Brain pericyte (primary cell): Measurements from ENCODE around the gene MAGT1.
"Not testable (repeated sequence)": the region's sequence is repeated elsewhere in the genome, so short reads cannot be mapped to it uniquely, and the experiment has no call there.

Source experiments
- DNase-seq: peaks from one replicate; pipeline ENCODE4 v3.0.0-alpha.2; 2012; ENCODE audit warnings: low read depth, low spot score

Gene MAGT1

DNA sequence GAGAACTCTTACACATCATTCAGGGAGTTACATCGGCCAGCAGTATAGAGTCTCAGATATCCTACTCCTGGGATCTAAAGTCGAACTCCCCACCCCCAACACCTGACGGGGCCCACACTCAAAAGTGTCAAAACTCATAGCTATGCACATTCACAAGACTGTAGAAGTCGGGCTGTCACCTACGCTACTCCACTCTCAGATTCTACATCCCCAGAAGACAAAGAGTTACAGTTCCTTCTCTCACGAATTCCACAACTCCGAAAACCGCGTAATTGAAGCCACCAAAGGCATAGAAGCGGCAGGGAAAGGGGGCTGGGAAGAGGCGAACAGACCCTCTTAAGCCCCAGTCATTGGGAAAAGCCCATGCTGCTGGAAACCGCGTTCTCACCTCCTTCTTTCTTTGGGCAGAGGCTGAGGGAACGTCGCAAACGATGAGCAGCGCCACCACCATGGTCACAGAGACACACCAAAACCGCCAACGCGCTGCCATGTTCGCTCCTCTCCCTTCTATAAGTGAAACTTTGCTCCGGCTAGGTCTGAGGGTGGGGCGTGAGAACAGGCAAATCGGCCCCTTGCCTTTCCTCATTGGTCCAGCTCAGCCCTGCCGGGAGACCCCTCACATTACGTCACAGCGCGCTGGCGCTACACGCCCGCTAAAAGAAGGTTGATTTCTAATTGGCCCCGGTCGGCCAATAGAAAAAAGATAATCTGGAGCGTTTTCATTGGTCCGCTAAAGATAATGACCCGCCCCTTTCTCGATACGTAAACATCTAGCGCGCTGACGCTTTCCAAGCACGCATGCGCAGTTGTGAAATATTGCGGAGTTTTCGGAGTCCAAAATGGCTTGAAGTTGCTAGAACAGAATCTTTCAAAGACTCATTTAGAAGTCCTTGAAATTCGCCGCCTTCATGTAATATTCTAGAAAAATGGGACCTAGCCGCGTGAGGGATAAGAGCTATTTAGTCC lies at the start of gene MAGT1:
Gene MAGT1 (minus strand): TSS at position 515 of the 966 bp plus-strand sequence. CDS start 25 bp downstream, at position 490.
- peak; percentile 90 for DNase-seq

DNA sequence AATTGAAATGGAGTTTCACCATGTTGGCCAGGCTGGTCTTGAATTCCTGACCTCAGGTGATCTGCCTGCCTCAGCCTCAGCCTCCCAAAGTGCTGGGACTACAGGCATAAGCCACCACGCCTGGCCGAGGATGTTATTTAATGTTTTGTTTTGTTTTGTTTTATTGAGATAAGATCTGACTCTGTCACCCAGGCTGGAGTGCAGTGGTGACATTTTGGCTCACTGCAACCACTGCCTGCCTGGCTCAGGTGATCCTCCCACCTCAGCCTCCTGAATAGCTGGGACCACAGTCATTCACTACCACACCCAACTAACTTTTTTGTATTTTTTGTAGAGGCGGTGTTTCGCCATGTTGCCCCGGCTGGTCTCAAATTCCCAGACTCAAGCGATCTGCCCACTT lies 49.8 kb upstream of the MAGT1 start:
- DNase-seq: not testable (repeated sequence)

DNA sequence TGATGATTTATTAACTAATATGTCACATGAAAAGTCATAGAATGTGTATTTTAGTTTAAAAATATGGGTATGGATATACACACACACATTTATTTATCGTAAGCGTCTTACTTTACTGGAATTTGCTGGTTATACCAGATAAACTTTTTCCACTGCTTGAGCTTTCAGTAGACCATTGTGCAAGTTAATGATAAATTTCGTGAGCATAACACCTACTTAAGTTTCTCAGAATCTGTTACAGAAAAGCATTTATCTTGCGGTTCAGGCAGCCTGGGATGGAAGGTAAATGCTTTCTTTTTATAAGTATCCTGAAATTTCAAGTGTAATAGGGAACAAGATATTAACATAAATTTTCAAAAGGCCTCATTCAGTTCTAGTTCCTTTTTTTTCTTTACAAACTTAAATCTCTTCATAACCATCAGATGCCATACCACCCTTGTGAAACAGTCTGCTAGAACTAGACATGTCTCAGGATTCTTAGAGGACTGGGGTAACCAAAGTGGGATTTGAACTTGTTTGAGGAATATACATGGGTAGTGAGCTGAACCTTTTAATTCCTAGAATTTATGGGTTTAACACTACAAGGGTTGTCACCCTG lies 42.9 kb upstream of the MAGT1 start:
- no peak for DNase-seq

DNA sequence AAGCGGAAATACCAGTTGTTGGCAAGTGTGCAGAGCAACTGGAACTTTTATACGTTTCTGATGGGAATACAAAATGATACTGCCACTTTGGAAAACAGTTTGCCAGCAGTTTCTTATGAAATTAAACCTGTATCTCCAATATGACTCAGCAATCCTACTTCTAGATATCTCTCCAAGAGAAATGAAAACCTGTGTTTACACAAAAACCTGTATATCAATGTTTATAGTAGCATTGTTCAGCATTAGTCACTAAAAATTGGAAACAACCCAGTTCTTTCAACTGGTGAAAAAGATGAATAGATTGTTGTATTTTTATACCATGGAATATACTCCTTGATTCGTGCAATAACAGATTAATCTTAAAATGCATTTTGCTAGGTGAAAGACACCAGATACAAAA lies 42.1 kb upstream of the MAGT1 start:
- no peak for DNase-seq

DNA sequence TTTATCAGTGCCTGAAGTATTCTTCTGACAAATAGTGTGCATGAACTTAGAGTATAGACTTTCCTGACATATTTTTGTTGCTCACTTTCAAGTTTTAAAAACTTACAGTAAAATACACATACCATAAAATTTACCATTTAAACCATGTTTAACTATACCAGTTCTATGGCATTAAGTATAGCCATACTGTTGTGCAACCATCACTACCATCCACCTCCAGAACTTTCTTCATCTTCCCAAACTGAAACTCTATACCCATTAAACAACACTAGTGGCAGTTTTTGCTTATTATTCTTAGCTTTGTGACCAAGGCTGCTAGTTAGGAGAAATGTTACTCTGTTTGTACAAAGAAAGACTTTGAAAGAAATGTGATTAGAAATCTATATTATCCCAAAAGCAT lies 41.1 kb upstream of the MAGT1 start:
- DNase-seq: no peak

DNA sequence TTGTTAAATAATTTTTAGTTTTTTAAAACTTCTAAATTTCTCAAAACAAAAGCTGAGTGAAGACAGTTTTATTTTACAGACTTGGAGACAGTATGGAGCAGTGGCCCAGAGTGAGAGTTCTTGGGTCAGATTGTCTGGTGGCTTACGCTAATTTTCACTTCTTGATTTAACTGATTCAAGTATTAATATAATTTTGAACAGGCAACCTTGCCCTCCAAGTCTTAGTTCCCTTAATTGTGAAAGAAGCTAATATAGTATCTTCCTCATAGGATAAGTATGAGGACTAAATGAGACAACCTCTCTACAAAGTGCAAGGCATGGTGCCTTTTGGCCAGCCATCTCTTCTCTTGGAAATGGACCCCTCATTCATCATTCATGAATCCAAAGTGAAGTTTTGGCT lies 40.7 kb upstream of the MAGT1 start:
- DNase-seq: no peak

DNA sequence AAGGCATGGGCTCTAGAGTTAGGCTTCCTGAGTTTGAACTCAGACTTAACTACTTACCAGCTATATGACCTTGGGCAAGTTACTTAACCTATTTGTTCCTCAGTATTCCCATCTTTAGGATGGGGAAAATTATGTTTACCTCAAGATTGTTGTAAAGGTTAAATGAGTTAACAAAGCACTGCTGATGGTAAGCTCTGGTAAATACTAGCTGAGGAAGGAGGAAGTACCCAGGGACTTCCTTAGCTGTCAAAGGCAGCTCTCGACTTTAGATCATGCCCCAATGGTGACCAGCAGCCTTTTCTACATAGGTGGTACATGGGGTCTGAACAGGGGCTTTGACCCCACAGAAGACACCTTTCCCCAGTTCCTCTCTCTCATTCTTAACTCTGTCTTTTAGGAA lies 35.3 kb upstream of the MAGT1 start:
- no peak for DNase-seq

DNA sequence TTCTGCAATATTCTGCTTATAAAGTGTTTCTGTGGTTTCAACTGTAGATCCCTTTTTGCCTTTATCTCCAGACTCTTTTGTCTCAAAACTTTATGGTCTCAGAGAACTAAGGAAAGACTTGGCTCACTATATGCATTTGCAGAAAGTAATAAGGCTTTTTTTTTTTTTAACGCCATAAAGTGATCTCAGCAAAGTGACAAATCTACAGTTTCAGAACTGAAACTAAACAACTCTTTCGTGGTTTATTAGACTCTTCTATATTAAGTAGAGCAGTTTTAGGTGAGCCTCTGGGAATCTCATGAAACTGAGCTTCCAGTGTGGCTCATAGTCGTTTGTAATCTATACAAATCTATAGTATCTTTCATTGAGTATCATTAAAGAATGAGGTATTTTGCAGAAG lies 30.5 kb upstream of the MAGT1 start:
- DNase-seq: no peak

DNA sequence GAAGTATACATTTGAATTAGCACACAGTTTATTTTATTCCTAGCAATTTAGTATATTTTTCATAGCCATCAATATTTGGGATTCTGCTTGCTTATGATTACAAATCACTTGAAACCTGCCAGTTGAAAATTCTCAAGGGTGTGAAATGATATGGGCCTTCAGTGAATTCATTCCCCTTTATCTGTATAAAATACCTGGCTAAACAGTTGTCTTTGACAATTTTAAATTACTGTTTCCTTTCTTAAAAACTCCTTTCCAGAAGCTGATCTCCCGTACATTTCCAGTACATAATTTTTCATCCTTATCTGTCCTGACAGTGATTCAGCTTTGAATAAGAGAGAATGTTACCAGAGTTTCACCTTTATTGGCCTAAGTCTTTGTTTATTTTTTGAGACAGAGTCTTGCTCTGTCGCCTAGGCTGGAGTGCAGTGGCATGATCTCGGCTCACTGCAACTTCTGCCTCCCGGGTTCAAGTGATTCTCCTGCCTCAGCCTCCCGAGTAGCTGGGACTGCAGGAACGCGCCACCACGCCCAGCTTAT lies 29.2 kb upstream of the MAGT1 start:
- no peak for DNase-seq

DNA sequence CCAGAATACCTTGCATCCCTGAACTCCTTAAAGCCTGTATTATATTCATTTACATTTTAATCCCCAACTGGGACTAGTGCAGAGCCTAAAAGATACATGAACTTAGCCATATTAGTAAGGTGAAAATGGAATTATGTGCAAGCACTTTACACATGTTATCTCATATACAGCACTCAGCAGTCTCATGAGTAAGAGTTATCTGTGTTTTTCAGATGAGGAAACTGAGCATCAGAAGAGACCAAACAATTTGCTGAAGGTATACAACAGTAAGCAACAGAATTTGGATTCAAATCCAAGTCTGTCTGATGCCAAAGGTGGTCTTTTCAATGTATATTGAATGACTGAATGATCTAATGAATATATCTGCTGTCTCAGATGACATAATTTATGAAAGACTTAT lies 27.6 kb upstream of the MAGT1 start:
- no peak for DNase-seq

DNA sequence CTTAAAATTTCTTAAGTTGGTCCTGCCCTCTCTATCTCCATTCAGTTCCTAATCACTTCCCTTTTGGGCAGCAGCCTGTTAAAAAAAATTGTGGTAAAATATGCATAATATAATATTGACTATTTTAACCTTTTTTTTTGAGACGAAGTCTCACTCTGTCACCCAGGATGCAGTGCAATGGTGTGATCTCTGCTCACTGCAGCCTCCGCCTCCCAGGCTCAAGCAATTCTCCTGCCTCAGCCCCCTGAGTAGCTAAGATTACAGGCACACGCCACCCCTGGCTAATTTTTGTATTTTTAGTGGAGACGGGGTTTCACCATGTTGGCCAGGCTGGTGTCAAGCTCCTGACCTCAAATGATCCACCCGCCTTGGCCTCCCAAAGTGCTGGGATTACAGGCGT lies 24.1 kb upstream of the MAGT1 start:
- DNase-seq: not testable (repeated sequence)

DNA sequence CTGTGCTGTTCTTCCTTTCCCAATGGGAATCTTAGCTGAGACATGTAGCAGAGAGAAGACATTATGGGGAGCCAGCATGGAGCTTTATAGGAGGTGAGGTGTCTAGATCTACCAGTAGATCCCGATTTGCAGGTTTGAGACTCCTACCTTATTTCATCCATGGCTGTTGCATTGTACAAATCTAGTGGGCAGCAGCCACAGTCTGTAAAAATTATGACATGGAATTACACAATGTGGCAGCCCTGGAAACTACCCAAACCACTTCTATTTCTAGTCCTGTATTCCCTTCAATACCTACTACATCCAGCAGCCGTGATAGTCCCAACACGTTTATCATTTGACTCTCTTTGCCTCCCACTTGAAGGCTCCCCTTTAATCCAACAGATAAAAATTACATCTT lies 23.3 kb upstream of the MAGT1 start:
- DNase-seq: no peak

DNA sequence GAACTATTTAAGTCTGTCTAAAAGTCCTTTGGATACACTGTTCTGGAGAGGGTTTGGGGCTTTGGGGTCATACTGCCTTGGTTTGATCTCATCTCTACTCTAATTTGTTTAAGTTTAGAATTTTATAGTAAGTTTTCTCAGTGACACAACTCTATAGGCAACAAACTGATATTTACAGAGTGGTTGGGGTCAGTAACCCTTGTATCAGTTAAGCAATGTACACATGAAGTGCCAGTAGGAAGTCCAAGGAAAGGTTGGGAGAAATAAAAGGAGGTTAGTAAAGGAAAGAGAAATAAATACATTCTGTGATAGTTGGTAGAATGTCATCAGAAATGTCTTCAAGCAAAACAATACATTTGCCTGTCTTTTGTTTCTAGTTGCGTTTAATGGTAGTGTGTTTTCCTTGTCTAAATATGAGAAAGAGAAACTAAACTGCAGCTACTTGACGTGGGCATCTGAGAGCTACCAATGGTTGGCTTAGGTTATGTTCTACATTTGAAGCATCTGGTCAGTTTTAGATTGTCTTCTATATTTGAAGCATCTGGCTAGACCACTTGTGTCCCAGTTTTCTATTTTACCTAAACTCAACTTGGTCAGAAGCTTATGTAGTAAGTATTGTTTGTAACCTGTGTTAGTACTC lies 22.2 kb upstream of the MAGT1 start:
- no peak for DNase-seq

DNA sequence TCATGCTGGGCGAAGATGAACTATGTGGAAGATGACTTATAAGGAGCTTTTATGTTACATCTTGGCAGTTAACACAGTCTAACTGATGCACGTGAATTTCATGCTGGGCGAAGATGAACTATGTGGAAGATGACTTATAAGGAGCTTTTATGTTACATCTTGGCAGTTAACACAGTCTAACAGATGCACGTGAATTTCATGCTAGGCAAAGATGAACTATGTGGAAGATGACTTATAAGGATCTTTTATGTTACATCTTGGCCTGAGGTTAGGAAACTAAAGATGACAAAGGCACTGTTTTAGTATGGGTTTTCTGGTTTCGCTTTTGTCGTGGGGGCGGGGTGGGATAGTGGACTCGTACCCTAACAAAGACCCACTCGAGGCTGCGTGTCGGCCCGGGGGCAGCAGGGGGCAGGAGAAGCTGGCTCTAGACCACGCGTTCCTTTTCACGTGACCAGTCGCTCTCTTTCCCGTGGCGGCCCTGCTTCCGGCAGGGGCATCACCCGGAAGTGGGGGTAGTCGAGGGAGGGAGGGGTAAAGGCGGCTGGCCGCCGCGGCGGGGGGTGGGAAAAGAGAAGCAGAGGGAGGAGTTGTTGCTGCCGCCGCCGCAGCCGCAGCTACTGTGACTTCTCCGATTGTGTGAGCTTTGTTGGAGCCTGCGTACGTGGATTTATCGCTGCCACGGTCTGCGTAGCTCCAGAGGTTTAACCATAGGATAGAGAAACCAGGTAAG lies 15.0 kb upstream of the MAGT1 start, which contains the start of gene ATP7A:
Gene ATP7A (plus strand): TSS at position 586 of the 733 bp plus-strand sequence. CDS start 60,949 bp downstream, outside the sequence.
- peak; percentile 52 for DNase-seq

DNA sequence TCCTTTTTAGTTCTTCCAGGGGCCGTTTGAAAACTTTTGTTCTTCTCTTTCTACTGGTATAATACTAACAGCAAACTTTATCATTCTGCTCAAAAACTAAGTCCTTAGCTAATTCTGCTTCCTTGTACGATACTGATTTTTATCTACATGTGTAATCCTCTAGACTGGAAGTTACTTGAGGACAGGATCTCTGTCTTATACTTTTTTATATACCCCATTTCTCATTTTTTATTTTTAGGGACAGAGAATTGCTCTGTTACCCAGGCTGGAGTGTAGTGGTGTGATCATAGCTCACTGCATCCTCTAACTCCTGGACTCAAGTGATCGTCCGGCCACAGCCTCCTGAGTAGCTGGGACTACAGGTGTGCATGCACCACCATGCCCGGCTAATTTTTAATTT lies 6.3 kb upstream of the MAGT1 start:
- DNase-seq: no peak

DNA sequence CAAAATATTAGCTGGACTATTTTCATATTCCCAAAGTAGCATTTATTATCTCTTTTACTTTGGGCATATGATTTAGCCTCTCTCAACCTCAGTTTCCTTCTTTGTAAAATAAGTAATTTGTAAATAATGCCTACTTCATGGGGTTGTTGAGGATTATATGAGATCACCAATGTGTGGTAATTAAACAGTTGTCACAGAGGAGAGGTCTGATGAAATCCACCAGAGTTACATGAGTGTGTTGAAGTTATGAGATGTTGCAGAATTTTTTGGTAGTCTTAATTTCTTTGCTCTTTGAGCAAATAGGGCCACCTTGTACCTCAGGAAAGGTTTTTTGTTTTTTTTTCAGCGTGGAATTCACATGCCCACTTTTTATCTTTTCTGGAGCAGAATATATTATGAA lies 5.5 kb upstream of the MAGT1 start:
- no peak for DNase-seq

DNA sequence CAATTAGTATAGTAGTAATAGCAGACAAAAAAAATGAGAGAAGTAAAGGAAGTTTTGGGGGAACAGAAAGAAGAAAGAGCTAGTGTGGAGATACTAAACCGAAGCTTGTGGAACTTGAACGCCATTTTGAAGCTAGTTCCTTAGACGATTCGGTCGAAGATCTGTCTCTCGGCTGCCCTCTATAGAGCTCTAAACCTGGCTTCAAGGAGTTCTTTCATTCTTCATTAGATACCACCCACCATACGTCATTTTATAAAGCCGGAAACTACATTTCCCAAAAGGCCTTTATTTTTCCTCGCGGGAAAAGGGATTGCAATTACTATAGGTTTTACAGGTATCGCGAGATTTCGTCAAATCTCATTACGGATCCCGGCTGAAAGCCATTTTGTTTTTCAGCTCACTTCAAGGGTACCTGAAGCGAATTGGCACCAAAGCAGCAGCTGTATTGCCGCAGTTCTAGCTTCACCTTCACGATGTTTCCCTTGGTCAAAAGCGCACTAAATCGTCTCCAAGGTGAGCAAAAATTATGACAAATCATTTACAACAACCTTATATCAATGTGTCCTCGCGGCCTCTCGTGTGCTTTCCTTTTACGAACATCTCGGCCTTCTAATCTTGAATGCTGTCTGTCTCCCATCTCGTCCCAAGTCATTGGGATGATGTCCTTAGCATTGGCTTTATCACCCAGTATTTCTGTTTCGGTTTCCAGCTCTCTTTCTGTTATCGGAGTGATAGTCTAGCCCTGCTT lies 4.0 kb upstream of the MAGT1 start, which contains the start of gene COX7B:
Gene COX7B (plus strand): TSS at position 388 of the 748 bp plus-strand sequence. CDS start 86 bp downstream, at position 474.
- DNase-seq: peak; percentile 88

DNA sequence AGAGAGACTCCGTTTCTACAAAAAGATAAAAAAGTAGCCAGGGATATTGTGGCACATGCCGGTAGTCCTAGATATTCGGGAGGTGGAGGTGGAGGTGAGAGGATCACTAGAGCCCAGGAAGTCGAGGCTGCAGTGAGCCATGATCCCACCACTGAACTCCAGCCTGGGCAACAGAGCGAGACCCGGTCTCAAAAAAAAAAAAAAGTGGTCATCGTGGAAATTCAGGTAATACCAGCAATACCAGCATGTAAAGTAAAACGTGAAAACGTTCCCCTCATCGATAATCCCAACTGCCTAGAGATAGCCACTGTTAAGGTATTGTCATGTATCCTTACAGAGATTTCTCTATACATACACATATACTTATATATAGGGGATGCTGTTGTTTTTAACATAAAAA lies 1.5 kb downstream of the MAGT1 start:
- DNase-seq: no peak

DNA sequence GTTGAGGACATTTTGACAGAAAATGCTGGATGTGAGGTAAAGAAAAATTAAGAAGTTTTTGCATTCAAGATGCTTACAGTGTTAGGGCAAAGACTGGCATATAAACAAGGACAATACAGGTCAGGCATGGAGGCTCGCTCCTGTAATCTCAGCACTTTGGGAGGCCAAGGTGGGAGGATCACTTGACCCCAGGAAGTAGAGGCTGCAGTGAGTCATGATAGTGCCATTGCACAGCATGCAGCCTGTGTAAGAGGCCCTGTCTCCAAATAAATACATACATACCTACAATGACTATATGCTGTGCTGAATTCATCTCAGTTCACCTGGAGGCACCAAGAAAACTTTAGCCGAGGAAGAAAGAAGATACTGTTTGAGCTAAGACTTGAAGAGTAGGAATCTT lies 2.3 kb downstream of the MAGT1 start:
- no peak for DNase-seq

DNA sequence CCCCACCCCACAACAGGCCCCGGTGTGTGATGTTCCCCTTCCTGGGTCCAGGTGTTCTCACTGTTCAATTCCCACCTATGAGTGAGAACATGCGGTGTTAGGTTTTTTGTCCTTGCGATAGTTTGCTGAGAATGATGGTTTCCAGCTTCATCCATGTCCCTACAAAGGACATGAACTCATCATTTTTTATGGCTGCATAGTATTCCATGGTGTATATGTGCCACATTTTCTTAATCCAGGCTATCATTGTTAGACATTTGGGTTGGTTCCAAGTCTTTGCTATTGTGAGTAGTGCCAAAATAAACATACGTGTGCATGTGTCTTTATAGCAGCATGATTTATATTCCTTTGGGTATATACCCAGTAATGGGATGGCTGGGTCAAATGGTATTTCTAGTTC lies 13.8 kb downstream of the MAGT1 start:
- DNase-seq: not testable (repeated sequence)

DNA sequence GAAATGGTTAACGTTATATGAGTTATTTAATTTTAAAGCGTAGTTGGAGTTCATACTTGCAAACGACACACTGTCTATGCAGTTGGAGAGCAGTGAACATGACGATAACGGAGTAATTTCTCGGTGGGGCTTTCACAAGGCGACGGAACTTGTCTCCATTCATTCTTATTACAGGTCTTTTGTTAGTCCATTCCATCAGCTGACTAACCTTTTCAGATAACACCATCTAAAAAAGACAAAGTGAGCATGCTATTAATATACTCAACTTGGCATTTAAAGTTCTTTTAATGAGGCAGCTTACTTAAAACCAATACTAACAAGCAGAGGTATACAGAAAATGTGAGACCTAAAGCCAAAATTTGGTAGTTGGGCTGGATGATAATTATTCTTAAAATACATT lies 19.9 kb downstream of the MAGT1 start:
- DNase-seq: no peak
